ENCODE measurements around the gene MRGPRD. TPM values are rescaled to one million over a fixed set of nuclear protein-coding genes. Genes with fewer than 3 reads are reported as not detected.
A peak's percentile ranks its signal among the peaks of the same experiment; 100 is the strongest.

Gene MRGPRD
- total and polyA plus RNA-seq, 8 donors: 0.92 TPM; not detected in 7

DNA sequence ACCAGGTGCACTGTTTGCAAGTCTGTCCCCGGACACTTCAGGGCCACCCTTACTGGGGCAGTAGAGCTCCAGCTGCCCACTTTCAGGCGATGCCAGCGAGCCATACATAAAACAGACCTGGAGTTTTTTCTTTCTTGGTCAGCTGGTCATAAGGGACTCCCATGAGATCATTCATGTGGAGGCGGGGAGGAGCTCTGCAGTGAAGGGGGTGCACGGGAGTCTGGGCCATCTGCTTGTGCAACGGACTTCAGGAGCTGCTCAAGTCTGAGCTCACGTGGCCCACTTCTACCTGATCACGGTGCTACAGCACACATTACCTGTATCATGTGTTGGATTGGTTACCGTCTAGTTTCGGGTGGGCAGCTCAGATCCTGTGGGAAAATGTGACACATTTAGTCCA is 41.5 kb upstream of the MRGPRD start:
- no peak overlapping the region for H3K4me3 ChIP-seq
- H3K4me1 ChIP-seq: peaks cover 0 to 6% (median 0%) of the 10 kb centered on the region in 4 donors
- WGBS, 5 donors: 61 to 88% (median 80%) methylated on average over 9 to 10 of the region's 10 CpGs
- TF ChIP-seq POLR2A (IDR thresholded peaks at IDR 0.05) (no peak), POLR2AphosphoS5 (IDR thresholded peaks at IDR 0.05) (no peak), EP300 (IDR thresholded peaks at IDR 0.05) (no peak)
- TF ChIP-seq, protein P1, sequence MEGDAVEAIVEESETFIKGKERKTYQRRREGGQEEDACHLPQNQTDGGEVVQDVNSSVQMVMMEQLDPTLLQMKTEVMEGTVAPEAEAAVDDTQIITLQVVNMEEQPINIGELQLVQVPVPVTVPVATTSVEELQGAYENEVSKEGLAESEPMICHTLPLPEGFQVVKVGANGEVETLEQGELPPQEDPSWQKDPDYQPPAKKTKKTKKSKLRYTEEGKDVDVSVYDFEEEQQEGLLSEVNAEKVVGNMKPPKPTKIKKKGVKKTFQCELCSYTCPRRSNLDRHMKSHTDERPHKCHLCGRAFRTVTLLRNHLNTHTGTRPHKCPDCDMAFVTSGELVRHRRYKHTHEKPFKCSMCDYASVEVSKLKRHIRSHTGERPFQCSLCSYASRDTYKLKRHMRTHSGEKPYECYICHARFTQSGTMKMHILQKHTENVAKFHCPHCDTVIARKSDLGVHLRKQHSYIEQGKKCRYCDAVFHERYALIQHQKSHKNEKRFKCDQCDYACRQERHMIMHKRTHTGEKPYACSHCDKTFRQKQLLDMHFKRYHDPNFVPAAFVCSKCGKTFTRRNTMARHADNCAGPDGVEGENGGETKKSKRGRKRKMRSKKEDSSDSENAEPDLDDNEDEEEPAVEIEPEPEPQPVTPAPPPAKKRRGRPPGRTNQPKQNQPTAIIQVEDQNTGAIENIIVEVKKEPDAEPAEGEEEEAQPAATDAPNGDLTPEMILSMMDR (IDR thresholded peaks at IDR 0.05): no peak
- no peaks in the 10 kb centered on the region for H3K9me3 ChIP-seq
- H3K27me3 ChIP-seq: no peaks in the 10 kb centered on the region
- intact Hi-C loops (cut with DNase I; ENCODE audit: low total_unique reads): no loop called here
- peak in 1 of 2 donors; percentile 66 for DNase-seq
- H3K27ac ChIP-seq: peak overlapping the region in 1 of 5 donors; percentile 63
- no peaks in the 10 kb centered on the region for H3K36me3 ChIP-seq

DNA sequence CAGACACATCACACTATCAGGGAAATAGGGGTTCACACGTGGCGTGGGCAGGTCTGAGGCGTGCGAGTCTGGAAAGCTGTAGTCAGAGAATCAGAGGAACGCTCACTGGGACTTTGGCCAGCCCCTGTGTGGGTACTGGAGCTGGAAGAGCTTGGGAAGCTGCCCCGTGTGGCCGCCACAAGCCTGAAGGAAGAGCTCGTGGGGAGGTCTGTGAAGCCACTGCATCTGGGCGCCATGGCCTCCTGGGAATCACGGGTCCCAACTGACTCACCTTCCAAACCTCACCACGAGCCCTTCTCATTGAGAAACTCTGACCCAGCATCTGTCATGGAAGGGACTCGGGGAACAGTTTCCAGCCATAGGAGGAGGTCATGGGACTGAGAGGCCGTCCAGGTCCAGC is 38.1 kb upstream of the MRGPRD start:
- TF ChIP-seq EP300 (IDR thresholded peaks at IDR 0.05) (no peak), POLR2A (IDR thresholded peaks at IDR 0.05) (no peak), POLR2AphosphoS5 (IDR thresholded peaks at IDR 0.05) (no peak)
- TF ChIP-seq, protein P1 (IDR thresholded peaks at IDR 0.05): no peak
- intact Hi-C loops (cut with DNase I; ENCODE audit: low total_unique reads): no loop called here
- Histone ChIP-seq H3K9me3 (no peaks in the 10 kb centered on the region), H3K27me3 (peaks cover 0 to 13% (median 5%) of the 10 kb centered on the region in 3 donors), H3K4me1 (peaks cover 2 to 21% (median 12%) of the 10 kb centered on the region in 4 donors), H3K4me3 (no peak overlapping the region), H3K27ac (peak overlapping the region in 4 of 5 donors; percentile 26 to 80 (median 48)), H3K36me3 (no peaks in the 10 kb centered on the region)
- DNase-seq: no peak
- WGBS, 5 donors: 65 to 85% (median 77%) methylated on average over 12 to 13 of the region's 13 CpGs

DNA sequence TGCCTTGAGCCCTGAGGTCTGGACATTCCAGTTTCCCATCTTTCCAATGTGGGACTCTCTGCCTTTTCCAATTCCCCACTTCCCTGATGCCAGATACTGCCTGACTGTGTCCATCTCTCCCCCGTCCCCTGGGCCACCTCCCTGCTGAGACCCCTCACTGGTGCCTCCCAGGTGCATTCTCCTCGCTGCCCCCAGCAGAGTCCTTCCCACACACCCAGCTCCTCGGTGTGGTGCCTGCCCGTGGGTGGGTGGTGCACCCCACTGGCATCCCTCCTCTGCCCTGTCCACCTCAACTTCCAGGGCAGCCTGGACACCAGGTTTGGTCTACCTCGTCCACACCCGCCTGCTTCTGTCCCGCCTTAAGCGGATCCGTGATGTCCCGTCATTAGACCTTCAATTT is 37.2 kb upstream of the MRGPRD start:
- no peak for TF ChIP-seq EP300 (IDR thresholded peaks at IDR 0.05)
- TF ChIP-seq POLR2AphosphoS5 (IDR thresholded peaks at IDR 0.05): no peak
- TF ChIP-seq POLR2A (IDR thresholded peaks at IDR 0.05): no peak
- intact Hi-C loops (cut with DNase I; ENCODE audit: low total_unique reads): no loop called here
- Histone ChIP-seq H3K36me3 (no peaks in the 10 kb centered on the region), H3K27ac (peak overlapping the region in 1 of 5 donors; percentile 80), H3K4me1 (peaks cover 11 to 31% (median 20%) of the 10 kb centered on the region in 4 donors), H3K4me3 (no peak overlapping the region), H3K9me3 (no peaks in the 10 kb centered on the region), H3K27me3 (peaks cover 0 to 22% (median 14%) of the 10 kb centered on the region in 3 donors)
- no peak for DNase-seq
- 84 to 89% (median 85%) methylated on average over 10 of the region's 10 CpGs for WGBS, 5 donors

DNA sequence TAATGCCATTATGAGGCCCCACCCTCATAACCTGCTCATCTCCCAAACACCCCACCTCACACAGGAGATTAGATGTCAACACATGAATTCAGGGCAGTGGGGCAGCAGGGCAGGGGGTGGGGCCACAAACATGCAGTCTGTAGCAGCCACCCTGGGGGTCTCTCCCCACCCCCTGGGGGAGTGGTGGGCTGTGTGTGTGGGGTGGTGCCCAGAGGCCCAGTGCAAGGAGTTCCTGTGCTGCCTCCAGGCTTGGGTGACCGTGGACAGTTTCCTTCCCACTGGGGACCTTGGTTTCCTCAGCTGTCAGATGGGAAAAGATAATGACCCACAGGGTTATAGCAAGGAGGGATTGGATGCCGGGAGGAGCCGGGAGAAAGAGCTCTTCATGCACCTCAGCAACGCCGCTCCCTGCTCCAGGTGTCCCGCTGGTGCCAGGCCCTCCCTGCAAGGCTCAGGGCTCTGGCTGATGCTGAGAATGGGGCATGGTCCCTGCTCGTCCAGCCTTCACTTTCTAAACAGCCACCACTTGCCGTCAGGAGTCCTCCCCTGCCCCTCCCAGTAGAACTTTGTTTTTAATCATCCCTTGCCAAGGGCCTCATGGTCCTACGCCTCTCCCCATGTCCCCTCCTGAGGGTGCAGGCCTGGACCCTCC is 34.2 kb upstream of the MRGPRD start:
- Histone ChIP-seq H3K4me3 (no peak overlapping the region), H3K27me3 (peaks cover 0 to 52% (median 36%) of the 10 kb centered on the region in 3 donors), H3K36me3 (no peaks in the 10 kb centered on the region), H3K4me1 (peaks cover 30 to 47% (median 38%) of the 10 kb centered on the region in 4 donors), H3K9me3 (no peaks in the 10 kb centered on the region), H3K27ac (peak overlapping the region; percentile 22 to 94 (median 90))
- DNase-seq: peak in 1 of 2 donors; percentile 27
- intact Hi-C loops (cut with DNase I; ENCODE audit: low total_unique reads): no loop called here
- no peak for TF ChIP-seq POLR2A (IDR thresholded peaks at IDR 0.05)
- no peak for TF ChIP-seq POLR2AphosphoS5 (IDR thresholded peaks at IDR 0.05)
- TF ChIP-seq, protein P1 (IDR thresholded peaks at IDR 0.05): no peak
- TF ChIP-seq EP300 (IDR thresholded peaks at IDR 0.05): no peak
- 71 to 78% (median 76%) methylated on average over 9 of the region's 9 CpGs for WGBS, 5 donors

Data from stomach (tissue), 9 donors.